Measurements from ENCODE around the gene HDAC3. TPM values are rescaled to one million over a fixed set of nuclear protein-coding genes. Genes with fewer than 3 reads are reported as not detected.

Gene HDAC3
- polyA plus RNA-seq, 1 of the 3 experiments (the other 2 are of a cell fraction) = 104 TPM

DNA sequence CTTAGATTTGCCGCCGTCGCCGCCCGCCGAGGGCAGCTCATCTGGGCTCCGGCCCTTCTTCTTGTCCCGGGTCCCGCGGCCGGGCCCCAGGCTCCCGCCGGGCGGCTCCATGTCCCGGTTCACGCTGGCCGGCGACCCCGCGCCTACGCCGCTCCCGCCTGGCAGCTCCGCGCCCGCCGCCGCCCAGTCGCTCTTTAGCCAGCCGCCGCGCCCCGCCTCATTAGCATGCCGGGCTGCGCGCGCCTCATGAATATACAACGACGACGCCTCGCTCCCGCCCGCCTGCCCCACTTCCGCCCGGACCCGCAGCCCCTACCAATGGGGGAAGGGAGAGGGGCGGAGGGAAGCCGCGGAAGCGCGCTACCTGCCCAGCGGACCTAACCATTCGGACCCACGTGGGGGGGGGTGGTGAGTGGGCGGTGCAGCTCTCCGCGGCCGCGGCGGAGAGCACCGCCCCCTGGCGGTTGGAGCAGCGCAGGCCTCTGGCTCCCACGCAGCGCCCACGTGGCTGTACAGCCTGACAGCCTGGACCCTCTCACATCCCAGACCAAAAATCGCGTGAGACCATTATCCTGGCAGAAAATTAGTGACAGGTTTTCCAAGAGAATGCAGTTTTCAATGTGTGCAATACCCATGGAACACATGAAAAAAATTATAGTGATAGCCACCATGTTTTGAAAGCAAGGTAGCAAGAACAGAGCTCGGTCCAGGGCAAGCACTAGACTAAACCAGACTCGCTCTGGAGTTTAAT is 17.7 kb downstream of the HDAC3 start, which contains the start of gene DIAPH1 (continued):
- no peak; the same call in 1 of the 2 replicates for TF ChIP-seq PBX3 (IDR thresholded peaks at IDR 0.05)
- TF ChIP-seq NRF1 (IDR thresholded peaks at IDR 0.05; ENCODE audit: low read depth, low read length) = peak; percentile 69; the same call in 1 of the 2 replicates
- peak; percentile 12; the same call in 1 of the 2 replicates for TF ChIP-seq TCF12 (IDR thresholded peaks at IDR 0.05)
- peak; percentile 95 for TF ChIP-seq SMC3 (IDR thresholded peaks at IDR 0.05; ENCODE audit: low read depth, low read length)
- peak; percentile 78 for TF ChIP-seq GABPA (IDR thresholded peaks at IDR 0.05; ENCODE audit: low read depth)
- TF ChIP-seq, protein P1, sequence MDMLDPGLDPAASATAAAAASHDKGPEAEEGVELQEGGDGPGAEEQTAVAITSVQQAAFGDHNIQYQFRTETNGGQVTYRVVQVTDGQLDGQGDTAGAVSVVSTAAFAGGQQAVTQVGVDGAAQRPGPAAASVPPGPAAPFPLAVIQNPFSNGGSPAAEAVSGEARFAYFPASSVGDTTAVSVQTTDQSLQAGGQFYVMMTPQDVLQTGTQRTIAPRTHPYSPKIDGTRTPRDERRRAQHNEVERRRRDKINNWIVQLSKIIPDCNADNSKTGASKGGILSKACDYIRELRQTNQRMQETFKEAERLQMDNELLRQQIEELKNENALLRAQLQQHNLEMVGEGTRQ (IDR thresholded peaks at IDR 0.05; ENCODE audit: borderline replicate concordance, low read depth, low read length) = peak; percentile 57
- TF ChIP-seq TAF1 (IDR thresholded peaks at IDR 0.05; ENCODE audit: borderline replicate concordance, low read depth, low read length) = 0 out of 2 replicates have a peak, but pooled peaks have one; percentile 43
- no peak for TF ChIP-seq EZH2phosphoT487 (IDR thresholded peaks at IDR 0.05; ENCODE audit: borderline replicate concordance, low read depth)
- TF ChIP-seq, protein P2, sequence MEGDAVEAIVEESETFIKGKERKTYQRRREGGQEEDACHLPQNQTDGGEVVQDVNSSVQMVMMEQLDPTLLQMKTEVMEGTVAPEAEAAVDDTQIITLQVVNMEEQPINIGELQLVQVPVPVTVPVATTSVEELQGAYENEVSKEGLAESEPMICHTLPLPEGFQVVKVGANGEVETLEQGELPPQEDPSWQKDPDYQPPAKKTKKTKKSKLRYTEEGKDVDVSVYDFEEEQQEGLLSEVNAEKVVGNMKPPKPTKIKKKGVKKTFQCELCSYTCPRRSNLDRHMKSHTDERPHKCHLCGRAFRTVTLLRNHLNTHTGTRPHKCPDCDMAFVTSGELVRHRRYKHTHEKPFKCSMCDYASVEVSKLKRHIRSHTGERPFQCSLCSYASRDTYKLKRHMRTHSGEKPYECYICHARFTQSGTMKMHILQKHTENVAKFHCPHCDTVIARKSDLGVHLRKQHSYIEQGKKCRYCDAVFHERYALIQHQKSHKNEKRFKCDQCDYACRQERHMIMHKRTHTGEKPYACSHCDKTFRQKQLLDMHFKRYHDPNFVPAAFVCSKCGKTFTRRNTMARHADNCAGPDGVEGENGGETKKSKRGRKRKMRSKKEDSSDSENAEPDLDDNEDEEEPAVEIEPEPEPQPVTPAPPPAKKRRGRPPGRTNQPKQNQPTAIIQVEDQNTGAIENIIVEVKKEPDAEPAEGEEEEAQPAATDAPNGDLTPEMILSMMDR (IDR thresholded peaks at IDR 0.05) = peak; percentile 95
- TF ChIP-seq MAX (IDR thresholded peaks at IDR 0.05; ENCODE audit: low read depth) = peak; percentile 98
- no peak for TF ChIP-seq FOXM1 (IDR thresholded peaks at IDR 0.05; ENCODE audit: low read depth)
- TF ChIP-seq RCOR1 (IDR thresholded peaks at IDR 0.05; ENCODE audit: low read length) = peak; percentile 37; the same call in 1 of the 2 replicates
- no peak; the same call in 1 of the 2 replicates for TF ChIP-seq JUND (IDR thresholded peaks at IDR 0.05)
- TF ChIP-seq, protein P3, sequence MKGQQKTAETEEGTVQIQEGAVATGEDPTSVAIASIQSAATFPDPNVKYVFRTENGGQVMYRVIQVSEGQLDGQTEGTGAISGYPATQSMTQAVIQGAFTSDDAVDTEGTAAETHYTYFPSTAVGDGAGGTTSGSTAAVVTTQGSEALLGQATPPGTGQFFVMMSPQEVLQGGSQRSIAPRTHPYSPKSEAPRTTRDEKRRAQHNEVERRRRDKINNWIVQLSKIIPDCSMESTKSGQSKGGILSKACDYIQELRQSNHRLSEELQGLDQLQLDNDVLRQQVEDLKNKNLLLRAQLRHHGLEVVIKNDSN (IDR thresholded peaks at IDR 0.05; ENCODE audit: borderline replicate concordance, low read depth) = peak; percentile 80
- TF ChIP-seq REST (IDR thresholded peaks at IDR 0.05; ENCODE audit: low read depth, low read length) = no peak
- TF ChIP-seq TEAD4 (IDR thresholded peaks at IDR 0.05; ENCODE audit: borderline replicate concordance, insufficient read depth) = no peak
- TF ChIP-seq POLR2AphosphoS5 (IDR thresholded peaks at IDR 0.05; ENCODE audit: low read depth, low read length) = peak; percentile 18; the same call in 1 of the 2 replicates
- TF ChIP-seq NFIC (IDR thresholded peaks at IDR 0.05; ENCODE audit: borderline replicate concordance) = no peak; the same call in 1 of the 2 replicates
- TF ChIP-seq FOXJ3 (CRISPR knock-in tag; IDR thresholded peaks at IDR 0.05) = no peak
- TF ChIP-seq RFX5 (IDR thresholded peaks at IDR 0.05; ENCODE audit: low read length) = no peak; the same call in 1 of the 2 replicates
